Smooth muscle cell of the pulmonary artery (primary cell): ENCODE data around the gene SMYD1. TPM values are rescaled to one million over a fixed set of nuclear protein-coding genes. Genes with fewer than 3 reads are reported as not detected.

Source experiments
- total RNA-seq: library from RNA; depleted of rRNA; stranded (reverse); fragments of >200 nt; gene quantifications from 2 replicates; pipeline ENCODE4 v1.2.3, GENCODE V29; 2014

The SMYD1 gene
- total RNA-seq, result not detected in 2 replicates

GRCh38 chr2:88067598-88067997 lies at the start of gene SMYD1:
TSS of gene SMYD1 (plus strand) at chr2:88067825. CDS start at chr2:88067865, 40 bp downstream.

GRCh38 chr2:88055371-88056128 lies 12.1 kb upstream of the SMYD1 start, which contains the start of gene KRCC1:
TSS of gene KRCC1 (minus strand) at chr2:88055783. CDS start at chr2:88028563, 27,220 bp downstream.

GRCh38 chr2:88127888-88128653 lies 60.4 kb downstream of the SMYD1 start, which contains the start of gene FABP1:
TSS of gene FABP1 (minus strand) at chr2:88128062. CDS start at chr2:88128017, 45 bp downstream.

Other genes with a start within 250 kb of the SMYD1 start
- gene RGPD2, start 242.0 kb upstream of the SMYD1 start, total RNA-seq, result 0.66 and 8.5 TPM in 2 replicates
- gene RNU2-63P, start 51.3 kb upstream of the SMYD1 start, total RNA-seq, result not detected in 2 replicates
- 16.2 and 19.9 TPM in 2 replicates for gene KRCC1, start 12.0 kb upstream of the SMYD1 start, total RNA-seq
- not detected in 2 replicates for gene FABP1, start 60.2 kb downstream of the SMYD1 start, total RNA-seq
- 3.4 and 23.3 TPM in 2 replicates for gene THNSL2, start 102.5 kb downstream of the SMYD1 start, total RNA-seq